GM18517 (cell line): Measurements from ENCODE around the gene AP5M1.
"Not testable (repeated sequence)": the region's sequence is repeated elsewhere in the genome, so short reads cannot be mapped to it uniquely, and the experiment has no call there.

Experiments
- ATAC-seq: cut with Tn5 transposase; IDR thresholded peaks from one replicate; pipeline ENCODE4 v1.9.1; 2021; ENCODE audit warnings: mild to moderate bottlenecking, moderate library complexity; ENCODE audit not compliant: unreplicated experiment

The AP5M1 gene, protein sequence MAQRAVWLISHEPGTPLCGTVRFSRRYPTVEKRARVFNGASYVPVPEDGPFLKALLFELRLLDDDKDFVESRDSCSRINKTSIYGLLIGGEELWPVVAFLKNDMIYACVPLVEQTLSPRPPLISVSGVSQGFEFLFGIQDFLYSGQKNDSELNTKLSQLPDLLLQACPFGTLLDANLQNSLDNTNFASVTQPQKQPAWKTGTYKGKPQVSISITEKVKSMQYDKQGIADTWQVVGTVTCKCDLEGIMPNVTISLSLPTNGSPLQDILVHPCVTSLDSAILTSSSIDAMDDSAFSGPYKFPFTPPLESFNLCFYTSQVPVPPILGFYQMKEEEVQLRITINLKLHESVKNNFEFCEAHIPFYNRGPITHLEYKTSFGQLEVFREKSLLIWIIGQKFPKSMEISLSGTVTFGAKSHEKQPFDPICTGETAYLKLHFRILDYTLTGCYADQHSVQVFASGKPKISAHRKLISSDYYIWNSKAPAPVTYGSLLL

DNA sequence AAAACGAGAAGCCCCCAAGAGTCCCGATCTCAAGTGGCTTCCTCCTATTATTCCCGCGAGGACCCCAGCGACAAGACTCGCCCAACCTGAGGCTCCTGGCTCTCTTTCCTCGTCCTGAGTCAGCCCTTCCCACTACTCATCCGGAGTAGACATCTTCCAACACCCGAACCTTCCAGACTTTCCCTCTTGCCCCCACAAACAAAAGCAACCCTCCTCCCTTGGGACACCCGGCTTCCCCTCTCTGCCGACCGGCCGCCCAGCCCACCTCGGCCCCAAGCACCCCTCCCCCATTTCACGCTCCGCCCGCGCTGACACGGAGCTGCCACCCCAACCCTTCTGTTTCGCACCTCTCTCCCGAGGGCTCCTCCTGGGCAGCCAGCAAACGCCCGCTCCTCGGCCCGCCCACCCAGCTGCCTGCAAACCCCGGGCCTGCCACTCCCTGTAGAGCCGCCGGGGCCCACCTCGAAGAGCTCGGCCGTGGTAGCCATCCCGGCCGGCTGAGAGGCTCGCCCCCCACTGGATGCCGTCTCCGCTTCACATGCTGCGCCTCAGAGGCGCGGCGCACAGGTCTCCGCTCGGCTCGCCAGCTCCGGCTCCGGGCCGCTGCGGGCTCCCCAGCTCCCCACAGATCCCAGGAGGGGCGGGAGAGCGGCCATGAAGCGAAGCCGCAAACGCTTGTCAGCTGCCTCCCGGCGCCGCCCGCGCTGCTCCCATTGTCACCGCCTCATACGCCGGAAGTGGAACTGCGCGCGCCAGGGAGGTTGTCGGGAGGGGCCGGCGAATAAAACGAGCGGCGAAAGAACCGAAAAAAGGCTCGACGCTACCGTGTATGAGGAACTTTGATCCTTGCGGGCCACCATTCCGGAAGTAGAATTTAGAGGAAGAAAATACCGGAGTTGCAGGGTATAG is at the start of gene AP5M1, which contains the start of gene EXOC5:
TSS of gene AP5M1 (plus strand) at position 811 of the 909 bp plus-strand sequence. CDS start 344 bp downstream, outside the sequence.
TSS of gene EXOC5 (minus strand) at position 745 of the 909 bp plus-strand sequence. CDS start at position 488, 257 bp downstream.
- peak; percentile 83 for ATAC-seq

GRCh38 chr14:57221931-57222330 is 46.8 kb upstream of the AP5M1 start:
- no peak for ATAC-seq

- no peak for ATAC-seq
Observed at GRCh38 chr14:57227083-57227482, 41.7 kb upstream of the AP5M1 start.

DNA sequence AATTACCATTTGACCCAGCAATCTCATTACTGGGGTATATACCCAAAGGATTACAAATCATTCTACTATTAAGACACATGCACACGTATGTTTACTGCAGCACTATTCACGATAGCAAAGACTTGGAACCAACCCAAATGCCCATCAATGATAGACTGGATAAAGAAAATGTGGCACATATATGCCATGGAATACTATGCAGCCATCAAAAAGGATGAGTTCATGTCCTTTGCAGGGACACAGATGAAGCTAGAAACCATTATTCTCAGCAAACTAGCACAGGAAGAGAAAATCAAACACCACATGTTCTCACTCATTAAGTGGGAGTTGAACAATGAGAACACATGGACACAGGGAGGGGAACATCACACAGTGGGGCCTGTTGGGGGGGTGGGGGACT is 40.5 kb upstream of the AP5M1 start:
- ATAC-seq, result not testable (repeated sequence)

DNA sequence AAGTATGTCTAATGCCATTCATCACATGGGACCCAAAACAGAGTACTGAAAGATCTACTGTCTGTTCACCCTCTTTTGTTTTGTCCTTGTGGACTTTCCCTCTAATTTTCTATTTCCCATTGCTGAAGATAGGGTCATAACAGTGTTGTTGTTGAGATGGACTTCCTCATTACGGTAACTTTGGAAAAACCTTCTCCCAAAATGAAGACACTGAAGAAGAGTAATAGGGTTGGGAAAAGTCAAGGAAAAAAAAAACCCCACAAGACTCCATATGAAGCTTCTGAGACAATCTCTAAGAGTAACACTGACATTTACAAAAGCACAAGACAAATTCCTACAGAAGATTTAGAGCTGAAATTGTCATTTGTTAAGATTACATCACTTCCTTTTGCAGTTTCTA is 36.8 kb upstream of the AP5M1 start:
- ATAC-seq, result no peak

- ATAC-seq, result not testable (repeated sequence)
Observed at GRCh38 chr14:57240115-57240514, 28.7 kb upstream of the AP5M1 start.

DNA sequence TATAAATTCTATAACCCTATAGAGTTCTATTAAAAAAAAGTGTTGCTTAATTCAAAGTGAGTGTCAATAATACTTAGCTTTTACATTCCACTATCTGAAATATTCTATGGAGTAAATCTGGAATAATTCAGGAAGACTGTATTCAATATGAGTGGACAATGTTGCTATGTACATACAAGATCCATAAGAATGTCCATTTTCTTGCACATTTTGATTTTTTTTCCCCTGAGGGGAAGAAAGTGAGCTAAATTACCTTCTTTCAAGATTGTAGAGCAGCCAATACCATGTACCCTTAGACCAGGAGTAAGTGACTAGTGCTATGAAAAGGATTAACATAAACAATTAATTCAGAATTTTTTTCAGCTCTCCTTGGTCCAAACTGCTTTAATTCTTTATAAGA is 25.5 kb upstream of the AP5M1 start:
- ATAC-seq, result no peak

GRCh38 chr14:57244106-57244505 is 24.7 kb upstream of the AP5M1 start:
- ATAC-seq, result no peak

DNA sequence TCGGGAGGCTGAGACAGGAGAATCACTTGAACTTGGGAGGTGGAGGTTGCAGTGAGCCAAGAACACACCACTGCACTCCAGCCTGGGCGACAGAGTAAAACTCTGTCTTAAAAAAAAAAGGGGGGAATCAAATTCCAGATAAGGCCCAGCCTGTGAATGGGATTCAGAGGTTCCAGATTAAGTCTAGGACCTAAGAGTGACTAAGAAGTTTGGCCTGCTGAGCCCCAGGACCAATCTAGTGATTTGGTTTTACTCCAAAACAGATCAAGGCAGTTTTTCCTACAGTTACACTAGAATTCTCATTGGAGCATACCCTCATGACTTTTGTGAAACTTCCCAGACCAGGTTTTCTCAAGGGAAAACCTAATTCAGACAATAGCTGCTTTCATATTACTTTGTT is 22.8 kb upstream of the AP5M1 start:
- ATAC-seq, result no peak

DNA sequence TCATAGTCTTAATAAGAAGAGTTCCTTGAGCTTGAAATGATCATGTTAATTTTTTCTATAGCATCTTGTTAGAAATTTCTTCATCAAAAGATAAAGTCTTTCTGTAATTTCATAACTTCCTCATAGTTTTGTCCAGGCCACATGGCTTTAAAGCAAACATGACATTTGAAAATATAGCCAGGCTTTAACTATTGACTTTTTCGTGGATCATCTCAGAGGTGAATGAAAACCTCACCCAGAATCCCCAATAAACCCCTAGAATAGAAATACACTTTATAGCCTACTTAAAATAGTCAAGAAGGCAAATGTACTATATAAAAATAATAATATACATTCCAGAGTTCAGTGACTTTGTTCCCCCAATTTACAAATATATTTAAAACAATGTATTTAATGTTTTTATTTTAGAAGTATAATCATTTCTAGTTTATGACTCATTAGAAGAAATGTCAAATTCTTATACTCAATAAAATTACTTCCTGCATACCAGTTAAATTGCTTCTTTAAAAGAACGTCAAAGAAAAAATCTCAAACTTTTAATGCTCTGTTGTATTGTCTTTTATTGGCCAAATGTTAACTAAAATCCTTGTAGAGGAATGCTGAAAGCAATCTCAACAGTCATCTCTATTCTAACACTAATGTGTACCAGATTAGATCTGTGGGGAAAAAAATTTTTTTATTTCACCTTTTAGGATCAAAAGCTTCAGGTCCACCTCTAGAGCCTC is 21.7 kb upstream of the AP5M1 start:
- no peak for ATAC-seq

- peak; percentile 60 for ATAC-seq
Observed at GRCh38 chr14:57254884-57255283, 13.9 kb upstream of the AP5M1 start.

DNA sequence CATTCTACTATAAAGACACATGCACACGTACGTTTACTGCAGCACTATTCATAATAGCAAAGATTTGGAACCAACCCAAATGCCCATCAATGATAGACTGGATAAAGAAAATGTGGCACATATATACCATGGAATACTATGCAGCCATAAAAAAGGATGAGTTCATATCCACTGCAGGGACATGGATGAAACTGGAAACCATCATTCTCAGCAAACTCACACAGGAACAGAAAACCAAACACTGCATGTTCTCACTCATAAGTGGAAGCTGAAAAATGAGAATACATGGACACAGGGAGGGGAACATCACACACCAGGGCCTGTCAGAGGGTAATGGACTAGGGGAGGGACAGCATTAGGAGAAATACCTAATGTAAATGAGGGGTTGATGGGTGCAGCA is 10.6 kb upstream of the AP5M1 start:
- not testable (repeated sequence) for ATAC-seq

DNA sequence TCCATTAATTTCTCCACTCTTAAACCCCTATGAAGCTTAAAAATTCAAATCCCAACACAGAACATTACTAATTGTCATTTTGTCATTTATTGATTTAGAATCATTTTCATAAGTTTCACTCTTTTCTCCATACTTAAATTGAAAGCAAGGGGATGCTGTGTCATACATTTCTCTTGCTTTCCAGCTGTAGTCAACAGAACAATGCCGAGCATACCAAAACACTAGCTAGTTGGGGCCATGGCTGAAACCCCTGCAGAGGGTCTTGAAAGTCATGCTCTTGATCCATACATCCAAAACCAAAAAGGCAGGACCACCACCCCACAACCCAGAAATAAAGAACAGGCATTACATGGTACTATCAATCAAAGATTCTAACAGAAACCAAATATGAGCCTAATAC is 9.1 kb upstream of the AP5M1 start:
- no peak for ATAC-seq

GRCh38 chr14:57261604-57262003 is 7.2 kb upstream of the AP5M1 start:
- no peak for ATAC-seq

GRCh38 chr14:57262117-57262516 is 6.7 kb upstream of the AP5M1 start:
- no peak for ATAC-seq

DNA sequence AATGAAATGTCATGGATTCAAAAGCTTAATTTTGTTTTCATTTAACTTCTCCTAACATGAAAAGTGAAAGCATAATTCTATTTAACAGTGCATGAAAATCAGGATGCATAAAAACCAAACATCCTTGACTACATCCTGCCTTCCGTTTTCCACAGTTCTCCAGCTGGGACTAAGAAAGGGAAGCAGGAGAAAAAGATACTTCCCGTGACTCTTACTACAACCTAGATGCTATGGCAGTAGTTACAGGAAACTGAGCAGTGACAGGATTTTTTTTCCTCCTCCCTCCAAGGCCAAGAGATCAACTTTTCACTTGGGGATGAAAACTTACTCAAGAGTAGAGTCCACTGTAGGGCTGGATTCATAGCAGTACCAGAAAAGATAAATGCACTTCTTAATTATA is 2.7 kb upstream of the AP5M1 start:
- no peak for ATAC-seq

DNA sequence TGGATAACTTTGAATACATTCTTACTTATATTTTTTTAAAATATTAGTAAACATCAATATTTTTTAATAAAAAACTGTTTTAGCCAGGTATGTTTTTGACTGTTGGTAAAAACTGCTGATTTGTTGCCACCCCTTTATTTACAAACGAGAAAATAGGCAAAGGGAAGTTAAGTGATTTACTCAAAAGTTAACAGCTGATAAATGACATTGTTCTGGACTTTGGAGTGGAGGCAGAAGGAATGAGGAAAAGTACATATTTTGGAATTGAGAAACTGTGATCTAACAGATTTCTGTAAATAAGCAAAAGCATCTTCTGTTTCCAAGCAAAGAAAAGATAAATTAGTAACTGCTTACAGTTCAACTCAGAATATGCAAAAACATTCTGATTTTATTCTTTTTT is 4.5 kb downstream of the AP5M1 start:
- no peak for ATAC-seq

GRCh38 chr14:57274551-57274950 is 5.8 kb downstream of the AP5M1 start:
- no peak for ATAC-seq

DNA sequence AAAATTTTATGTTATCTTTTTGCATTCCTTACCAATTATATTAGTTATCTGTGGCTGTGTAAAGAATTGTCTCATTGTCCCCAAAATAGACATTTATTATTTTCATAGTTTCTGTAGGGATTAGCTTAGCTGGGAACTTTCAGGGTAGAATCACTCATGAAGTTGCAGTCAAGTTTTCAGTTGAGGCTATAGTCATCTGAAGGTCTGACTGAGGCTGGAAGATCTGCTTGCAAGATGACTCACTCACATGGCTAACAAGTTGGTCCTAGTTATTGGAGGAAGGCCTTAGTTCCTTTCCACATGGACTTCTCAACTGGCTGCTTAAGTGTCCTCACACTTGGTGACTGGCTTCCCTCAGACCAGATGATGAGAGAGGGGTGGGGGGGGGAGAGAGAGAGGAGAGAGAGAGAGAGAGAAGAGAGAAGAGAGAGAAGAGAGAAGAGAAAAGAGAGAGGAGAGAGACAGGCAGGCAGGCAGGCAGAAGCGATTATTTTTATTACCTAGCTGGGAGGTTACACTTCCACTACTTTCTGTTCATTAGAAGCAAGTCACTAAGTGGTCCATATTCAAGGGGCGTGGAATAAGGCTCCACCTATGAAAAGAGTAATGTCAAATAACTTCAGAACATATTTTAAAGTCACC is 6.4 kb downstream of the AP5M1 start:
- no peak for ATAC-seq

DNA sequence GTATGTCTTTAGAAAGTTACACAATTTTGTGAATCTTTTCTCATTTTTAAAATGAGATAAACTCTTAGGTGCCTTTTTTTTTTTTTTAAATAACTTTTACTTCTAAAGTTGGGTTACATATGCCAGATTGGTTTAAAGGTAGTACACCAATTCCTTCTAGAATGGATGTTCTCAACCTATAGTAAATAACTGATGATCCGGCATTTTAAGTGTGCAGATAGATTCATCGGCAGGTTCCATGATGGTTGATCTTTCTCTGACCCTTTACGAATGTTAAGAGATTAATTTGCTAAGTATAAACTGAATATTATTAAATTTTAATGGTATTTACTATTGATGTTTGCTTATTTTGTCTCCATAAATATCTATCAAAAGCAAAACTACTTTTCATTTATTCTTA is 8.3 kb downstream of the AP5M1 start:
- no peak for ATAC-seq
